ENCODE measurements around the gene DCUN1D1. TPM values are rescaled to one million over a fixed set of nuclear protein-coding genes. Genes with fewer than 3 reads are reported as not detected.

Gene DCUN1D1
- total RNA-seq, 1 donor from 2014 or later, result 45.7 TPM

- DNase-seq, result no peak
These were observed 90.2 kb downstream of the DCUN1D1 start for GRCh38 chr3:182889948-182890629.

Other genes starting within 250 kb of the DCUN1D1 start
- 114 TPM for gene ATP11B, start 187.0 kb downstream of the DCUN1D1 start, total RNA-seq
- gene MCCC1, start 119.0 kb upstream of the DCUN1D1 start, total RNA-seq, result 30.1 TPM
- gene LAMP3, start 182.2 kb upstream of the DCUN1D1 start, total RNA-seq, result 0.92 TPM